SK-N-SH (cell line): ENCODE data around the gene PIPOX.

Experiments
- CTCF ChIP-seq: fragments of 200-600 bp; sonication (generic); IDR thresholded peaks from 2 replicates; pipeline ENCODE4 v1.6.1; 2017; ENCODE audit warnings: antibody characterized with exemption, mild to moderate bottlenecking, moderate library complexity
- MAX ChIP-seq: IDR thresholded peaks from 2 replicates; pipeline ENCODE4 v1.4.0; 2012; ENCODE audit warnings: low read depth
- MEF2A ChIP-seq: IDR thresholded peaks from 2 replicates; pipeline ENCODE4 v1.4.0; 2012; ENCODE audit warnings: low read depth, borderline replicate concordance
- POLR2AphosphoS5 ChIP-seq: IDR thresholded peaks from 2 replicates; pipeline ENCODE4 v1.6.1; 2012; ENCODE audit warnings: low read depth, low read length
- RCOR1 ChIP-seq: fragments of 150-350 bp; IDR thresholded peaks from 2 replicates; pipeline ENCODE4 v1.6.1; 2017; ENCODE audit warnings: antibody characterized with exemption, low read length
- RFX5 ChIP-seq: IDR thresholded peaks from 2 replicates; pipeline ENCODE4 v1.6.1; 2012; ENCODE audit warnings: mild to moderate bottlenecking, improper control_type of control experiment, low read length
- SMC3 ChIP-seq: IDR thresholded peaks from 2 replicates; pipeline ENCODE4 v1.6.1; 2012; ENCODE audit warnings: low read depth, low read length, improper control_type of control experiment
- TCF12 ChIP-seq: IDR thresholded peaks from 2 replicates; pipeline ENCODE4 v1.4.0; 2012
- USF1 ChIP-seq: IDR thresholded peaks from 2 replicates; pipeline ENCODE4 v1.4.0; 2012; ENCODE audit warnings: low read depth, borderline replicate concordance
- USF2 ChIP-seq: fragments of 150-350 bp; IDR thresholded peaks from 2 replicates; pipeline ENCODE4 v1.6.1; 2017; ENCODE audit warnings: antibody characterized with exemption, low read length, low read depth, borderline replicate concordance
- YY1 ChIP-seq: IDR thresholded peaks from 2 replicates; pipeline ENCODE4 v1.4.0; 2012; ENCODE audit warnings: low read depth, mild to moderate bottlenecking

- TF ChIP-seq CTCF (no peak), TCF12 (no peak), RFX5 (no peak), POLR2AphosphoS5 (no peak), MAX (no peak), MEF2A (no peak), YY1 (no peak), USF2 (no peak), USF1 (no peak), RCOR1 (no peak), SMC3 (no peak)
These were observed 18.5 kb upstream of the PIPOX start for GRCh38 chr17:29024316-29024952.
